OCI-LY3 (cell line): ENCODE results near the gene MEAK7.

Source experiments
- H2AFZ ChIP-seq: fragments of 200-600, 300-600 bp; shearing (Covaris generic); 2 replicates; pipeline ENCODE4 v1.6.0; 2014; ENCODE audit warnings: antibody characterized with exemption, low read depth, low read length
- H3K27ac ChIP-seq: fragments of 200-600, 300-600 bp; sonication (generic); 2 replicates; pipeline ENCODE4 v1.5.1; 2014; ENCODE audit warnings: mild to moderate bottlenecking, low read length, moderate library complexity, mixed read lengths
- H3K27me3 ChIP-seq: fragments of 200-600, 300-600 bp; sonication (generic); 2 replicates; pipeline ENCODE4 v1.6.1; 2014; ENCODE audit warnings: low read depth, low read length, mixed read lengths
- H3K36me3 ChIP-seq: fragments of 200-600, 300-600 bp; sonication (generic); replicated peaks from 2 replicates; pipeline ENCODE3; 2014; ENCODE audit warnings: low read depth, low read length, mixed read lengths
- H3K4me1 ChIP-seq: fragments of 300-600, 200-600 bp; sonication (generic); 2 replicates; pipeline ENCODE4 v1.6.1; 2014; ENCODE audit warnings: low read length, mixed read lengths
- H3K4me2 ChIP-seq: fragments of 200-600, 300-600 bp; sonication (generic); 2 replicates; pipeline ENCODE4 v1.6.1; 2014; ENCODE audit warnings: low read length, mixed read lengths
- H3K4me3 ChIP-seq: fragments of 300-600, 200-600 bp; sonication (generic); 2 replicates; pipeline ENCODE4 v1.5.1; 2014; ENCODE audit warnings: antibody characterized with exemption, mild to moderate bottlenecking, low read length, moderate library complexity
- H3K79me2 ChIP-seq: fragments of 300-600, 200-600 bp; shearing (Covaris generic); 2 replicates; pipeline ENCODE4 v1.6.1; 2014; ENCODE audit warnings: mild to moderate bottlenecking, low read length, mixed read lengths
- H3K9ac ChIP-seq: fragments of 300-600, 200-600 bp; shearing (Covaris generic); 2 replicates; pipeline ENCODE4 v1.6.0; 2014; ENCODE audit warnings: mild to moderate bottlenecking, low read length, moderate library complexity
- H3K9me3 ChIP-seq: fragments of 200-600, 300-600 bp; shearing (Covaris generic); 2 replicates; pipeline ENCODE4 v1.6.1; 2014; ENCODE audit warnings: low read length, mixed read lengths; ENCODE audit not compliant: insufficient read depth
- H4K20me1 ChIP-seq: fragments of 200-600, 300-600 bp; sonication (generic); 2 replicates; pipeline ENCODE4 v1.6.1; 2016; ENCODE audit warnings: low read length, mixed read lengths; ENCODE audit not compliant: insufficient read depth
- EZH2phosphoT487 ChIP-seq: fragments of 200-600 bp; shearing (Covaris generic); IDR thresholded peaks from 2 replicates; pipeline ENCODE4 v1.6.1; 2018; ENCODE audit warnings: antibody characterized with exemption, mixed run types, low read depth
- TF ChIP-seq, protein P1 (sequence below): fragments of 200-600, 300-600 bp; sonication (generic); IDR thresholded peaks from 2 replicates; pipeline ENCODE4 v1.5.1; 2014; ENCODE audit warnings: antibody characterized with exemption, low read length, low read depth

MEAK7 gene

DNA sequence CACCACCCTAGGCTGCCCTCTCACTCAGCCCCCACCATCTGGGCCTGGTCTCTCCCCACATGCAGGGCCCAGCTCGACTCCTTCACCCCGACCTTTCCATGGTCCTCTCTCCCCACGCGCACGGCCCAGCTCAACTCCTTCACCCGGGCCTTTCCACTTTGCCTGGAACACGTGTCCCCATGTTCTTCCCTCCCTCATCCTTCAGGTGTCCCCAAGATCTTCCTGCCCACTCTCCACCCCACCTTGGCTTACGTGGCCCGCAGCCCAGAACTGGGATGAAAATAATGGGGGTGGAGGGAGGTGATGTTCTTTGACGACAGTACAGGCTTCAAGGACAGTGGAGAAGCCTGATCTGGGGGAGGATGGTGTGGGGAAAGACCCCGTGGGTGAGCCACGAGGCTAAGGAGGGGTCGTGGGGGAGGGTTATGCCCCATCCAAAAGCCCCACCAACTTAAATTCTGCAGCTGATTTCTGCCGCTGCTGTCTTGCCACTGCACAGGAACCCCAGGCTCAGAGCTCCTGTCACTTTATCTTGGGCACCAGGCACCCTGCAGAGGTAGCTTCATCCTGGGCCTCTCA is 9.9 kb upstream of the MEAK7 start:
- no peaks in the 10 kb centered on the region for H3K27me3 ChIP-seq
- H3K4me3 ChIP-seq = peak overlapping the region; percentile 2
- H2AFZ ChIP-seq = no peak overlapping the region
- peaks cover 48% of the 10 kb centered on the region for H3K4me1 ChIP-seq
- TF ChIP-seq, protein P1, sequence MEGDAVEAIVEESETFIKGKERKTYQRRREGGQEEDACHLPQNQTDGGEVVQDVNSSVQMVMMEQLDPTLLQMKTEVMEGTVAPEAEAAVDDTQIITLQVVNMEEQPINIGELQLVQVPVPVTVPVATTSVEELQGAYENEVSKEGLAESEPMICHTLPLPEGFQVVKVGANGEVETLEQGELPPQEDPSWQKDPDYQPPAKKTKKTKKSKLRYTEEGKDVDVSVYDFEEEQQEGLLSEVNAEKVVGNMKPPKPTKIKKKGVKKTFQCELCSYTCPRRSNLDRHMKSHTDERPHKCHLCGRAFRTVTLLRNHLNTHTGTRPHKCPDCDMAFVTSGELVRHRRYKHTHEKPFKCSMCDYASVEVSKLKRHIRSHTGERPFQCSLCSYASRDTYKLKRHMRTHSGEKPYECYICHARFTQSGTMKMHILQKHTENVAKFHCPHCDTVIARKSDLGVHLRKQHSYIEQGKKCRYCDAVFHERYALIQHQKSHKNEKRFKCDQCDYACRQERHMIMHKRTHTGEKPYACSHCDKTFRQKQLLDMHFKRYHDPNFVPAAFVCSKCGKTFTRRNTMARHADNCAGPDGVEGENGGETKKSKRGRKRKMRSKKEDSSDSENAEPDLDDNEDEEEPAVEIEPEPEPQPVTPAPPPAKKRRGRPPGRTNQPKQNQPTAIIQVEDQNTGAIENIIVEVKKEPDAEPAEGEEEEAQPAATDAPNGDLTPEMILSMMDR = no peak
- no peak for TF ChIP-seq EZH2phosphoT487
- H3K9me3 ChIP-seq = no peaks in the 10 kb centered on the region
- no peaks in the 10 kb centered on the region for H3K79me2 ChIP-seq
- peak overlapping the region; percentile 41 for H3K4me2 ChIP-seq
- H3K27ac ChIP-seq = peak overlapping the region; percentile 94
- H4K20me1 ChIP-seq = no peaks in the 10 kb centered on the region
- peak overlapping the region; percentile 75 for H3K9ac ChIP-seq
- H3K36me3 ChIP-seq = no peaks in the 10 kb centered on the region

DNA sequence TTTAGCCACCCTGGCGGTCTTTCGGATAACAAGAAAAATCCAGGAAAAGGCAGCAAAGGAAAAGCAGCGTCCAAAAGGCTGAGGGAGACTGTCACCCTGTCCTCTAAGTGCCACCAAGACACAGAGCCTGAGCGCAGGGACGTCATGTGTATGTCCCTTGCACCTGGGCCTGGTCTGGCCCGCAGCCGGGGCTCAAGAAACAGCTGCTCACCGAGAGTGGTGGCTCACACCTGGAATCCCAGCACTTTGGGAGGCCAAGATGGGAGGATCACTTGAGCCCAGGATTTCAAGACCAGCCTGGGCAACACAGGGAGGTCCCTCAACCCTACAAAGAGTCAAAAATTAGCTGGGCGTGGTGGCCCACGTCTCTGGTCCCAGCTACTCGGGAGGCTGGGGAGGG is 9.2 kb upstream of the MEAK7 start:
- Histone ChIP-seq H4K20me1 (no peaks in the 10 kb centered on the region), H3K27ac (peak overlapping the region; percentile 94), H3K27me3 (no peaks in the 10 kb centered on the region), H3K4me3 (no peak overlapping the region), H3K79me2 (no peaks in the 10 kb centered on the region), H3K4me1 (peaks cover 52% of the 10 kb centered on the region), H3K9ac (peak overlapping the region; percentile 75; the same call in 1 of the 2 replicates), H3K4me2 (no peak overlapping the region; the same call in 1 of the 2 replicates), H3K9me3 (no peaks in the 10 kb centered on the region), H2AFZ (no peak overlapping the region), H3K36me3 (no peaks in the 10 kb centered on the region)
- TF ChIP-seq EZH2phosphoT487 = no peak
- TF ChIP-seq, protein P1 = no peak

DNA sequence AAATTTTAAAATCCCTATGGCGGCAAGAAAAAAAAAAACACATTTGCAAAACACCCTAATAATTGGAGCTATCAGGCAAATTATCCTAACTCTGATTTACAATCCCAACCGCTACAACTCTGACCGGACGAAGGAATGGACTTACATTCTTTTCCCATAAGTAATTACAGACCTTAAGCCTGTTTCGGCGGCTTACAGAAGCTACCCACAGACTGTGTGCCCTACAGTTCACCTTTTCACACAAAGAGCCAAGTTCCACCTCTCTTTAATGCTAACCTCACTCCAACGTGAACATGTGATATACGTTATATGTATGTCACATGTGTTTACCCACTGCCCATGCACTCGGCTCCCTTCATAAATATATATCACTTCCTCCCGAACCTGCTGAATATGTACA is 8.7 kb upstream of the MEAK7 start:
- H3K36me3 ChIP-seq = no peaks in the 10 kb centered on the region
- TF ChIP-seq, protein P1 = no peak
- TF ChIP-seq EZH2phosphoT487 = no peak
- no peak overlapping the region for H2AFZ ChIP-seq
- H3K27ac ChIP-seq = peak overlapping the region; percentile 94
- H3K9ac ChIP-seq = peak overlapping the region; percentile 75; the same call in 1 of the 2 replicates
- no peaks in the 10 kb centered on the region for H4K20me1 ChIP-seq
- peaks cover 58% of the 10 kb centered on the region for H3K4me1 ChIP-seq
- H3K9me3 ChIP-seq = no peaks in the 10 kb centered on the region
- H3K27me3 ChIP-seq = no peaks in the 10 kb centered on the region
- no peak overlapping the region for H3K4me2 ChIP-seq
- no peaks in the 10 kb centered on the region for H3K79me2 ChIP-seq
- H3K4me3 ChIP-seq = no peak overlapping the region

DNA sequence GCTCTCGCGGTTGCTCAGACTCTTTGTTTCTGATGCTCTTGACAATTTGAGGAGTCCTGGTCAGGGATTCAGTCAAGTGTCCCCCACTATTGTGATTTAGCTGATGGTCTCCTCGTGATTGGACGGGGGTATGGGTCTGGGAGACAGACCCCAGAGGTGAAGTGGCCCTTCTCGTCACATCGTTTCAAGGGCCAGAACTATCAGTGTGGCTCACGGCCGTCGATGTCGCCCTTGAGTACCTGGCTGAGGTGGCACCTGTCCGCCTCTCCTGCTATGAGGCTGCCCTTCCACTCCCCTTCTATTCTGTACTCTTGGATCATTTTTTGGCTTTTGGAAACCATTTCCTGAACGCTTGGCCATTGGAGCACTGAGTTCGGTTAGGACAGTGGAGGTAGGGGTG is 7.4 kb upstream of the MEAK7 start:
- Histone ChIP-seq H3K9ac (peak overlapping the region; percentile 47; the same call in 1 of the 2 replicates), H4K20me1 (no peaks in the 10 kb centered on the region), H3K27ac (no peak overlapping the region; the same call in 1 of the 2 replicates), H3K27me3 (no peaks in the 10 kb centered on the region), H3K4me1 (peaks cover 71% of the 10 kb centered on the region), H3K4me3 (peak overlapping the region; percentile 72), H3K79me2 (no peaks in the 10 kb centered on the region), H3K9me3 (no peaks in the 10 kb centered on the region), H3K4me2 (peak overlapping the region; percentile 85), H3K36me3 (no peaks in the 10 kb centered on the region), H2AFZ (peak overlapping the region; percentile 67; the same call in 1 of the 2 replicates)
- TF ChIP-seq EZH2phosphoT487 = no peak
- TF ChIP-seq, protein P1 = no peak
